Loucy (cell line): Measurements from ENCODE around the gene MED14.

Experiments used
- EZH2phosphoT487 ChIP-seq: fragments of 200-600 bp; IDR thresholded peaks from 2 replicates; pipeline ENCODE4 v1.6.1; 2018; ENCODE audit warnings: antibody characterized with exemption, mild to moderate bottlenecking, moderate library complexity, borderline replicate concordance
- TF ChIP-seq, protein P1 (sequence below): fragments of 200-600 bp; sonication (generic); conservative IDR thresholded peaks from 2 replicates; pipeline ENCODE4 v1.5.1; 2014; ENCODE audit warnings: mild to moderate bottlenecking, antibody characterized with exemption, low read length

DNA sequence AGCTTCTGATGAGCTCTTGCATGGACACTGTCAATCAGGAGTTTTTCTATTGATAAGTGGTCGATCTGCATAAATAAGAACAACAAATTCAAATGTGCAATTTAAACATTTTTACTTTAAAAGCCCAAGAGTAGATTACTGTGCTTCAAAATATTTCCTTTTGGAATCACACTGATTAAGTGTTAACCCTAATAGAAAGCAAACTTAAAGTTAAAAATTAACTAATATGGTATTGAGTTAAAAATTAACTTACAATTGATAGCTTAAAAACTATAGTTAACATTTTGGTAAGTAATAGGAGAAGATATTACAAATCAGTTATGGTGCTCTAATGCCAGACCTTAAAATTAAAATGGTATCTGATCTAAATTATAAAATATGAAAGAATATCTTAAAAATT lies 25.9 kb downstream of the MED14 start:
- TF ChIP-seq, protein P1, sequence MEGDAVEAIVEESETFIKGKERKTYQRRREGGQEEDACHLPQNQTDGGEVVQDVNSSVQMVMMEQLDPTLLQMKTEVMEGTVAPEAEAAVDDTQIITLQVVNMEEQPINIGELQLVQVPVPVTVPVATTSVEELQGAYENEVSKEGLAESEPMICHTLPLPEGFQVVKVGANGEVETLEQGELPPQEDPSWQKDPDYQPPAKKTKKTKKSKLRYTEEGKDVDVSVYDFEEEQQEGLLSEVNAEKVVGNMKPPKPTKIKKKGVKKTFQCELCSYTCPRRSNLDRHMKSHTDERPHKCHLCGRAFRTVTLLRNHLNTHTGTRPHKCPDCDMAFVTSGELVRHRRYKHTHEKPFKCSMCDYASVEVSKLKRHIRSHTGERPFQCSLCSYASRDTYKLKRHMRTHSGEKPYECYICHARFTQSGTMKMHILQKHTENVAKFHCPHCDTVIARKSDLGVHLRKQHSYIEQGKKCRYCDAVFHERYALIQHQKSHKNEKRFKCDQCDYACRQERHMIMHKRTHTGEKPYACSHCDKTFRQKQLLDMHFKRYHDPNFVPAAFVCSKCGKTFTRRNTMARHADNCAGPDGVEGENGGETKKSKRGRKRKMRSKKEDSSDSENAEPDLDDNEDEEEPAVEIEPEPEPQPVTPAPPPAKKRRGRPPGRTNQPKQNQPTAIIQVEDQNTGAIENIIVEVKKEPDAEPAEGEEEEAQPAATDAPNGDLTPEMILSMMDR: no peak
- no peak for TF ChIP-seq EZH2phosphoT487
